Measurements from ENCODE around the gene FN3KRP. TPM values are rescaled to one million over a fixed set of nuclear protein-coding genes. Genes with fewer than 3 reads are reported as not detected.

The FN3KRP gene
- total RNA-seq, 1 experiment from 2014 or later, result 35.4 TPM

DNA sequence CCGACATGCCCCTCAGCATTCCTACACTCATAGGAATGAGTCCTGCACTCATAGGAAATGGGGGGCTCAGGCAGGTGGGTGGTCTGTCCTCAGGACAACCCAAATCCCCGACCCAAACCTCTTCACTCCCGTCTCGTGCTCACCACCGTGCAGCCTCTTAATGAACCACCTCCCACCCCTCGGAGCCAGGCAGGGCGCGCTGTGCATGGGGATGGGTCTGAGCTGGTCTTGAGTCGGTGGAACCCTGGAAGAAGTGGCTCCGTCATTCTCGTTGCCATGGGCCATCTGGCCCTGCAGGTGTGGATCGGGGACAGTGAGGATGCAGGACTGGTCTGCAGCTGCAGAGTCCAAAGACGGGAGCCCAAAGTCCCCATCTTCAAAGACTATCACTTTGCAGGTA lies 11.6 kb upstream of the FN3KRP start:
- no peaks in the 10 kb centered on the region for H3K4me1 ChIP-seq (ENCODE audit: insufficient read depth, low read length, poor library complexity, severe bottlenecking)
- no peak overlapping the region for H3K27ac ChIP-seq (ENCODE audit: low read depth, low read length, poor library complexity, severe bottlenecking)
- no peak for DNase-seq (ENCODE audit: low spot score)
- H3K4me3 ChIP-seq (ENCODE audit: low read depth, low read length, poor library complexity, severe bottlenecking), result no peak overlapping the region
- ChIA-PET POLR2A (ENCODE audit: low non-redundant PET) (no interaction called here), CTCF (no interaction called here)
- H3K9me3 ChIP-seq (ENCODE audit: low read depth, low read length, poor library complexity, severe bottlenecking), result no peaks in the 10 kb centered on the region
- intact Hi-C loops (cut with micrococcal nuclease; ENCODE audit: unreplicated experiment), result no loop called here
- H3K27me3 ChIP-seq (replicated peaks; ENCODE audit: insufficient read depth, low read depth, low read length, poor library complexity), result no peaks in the 10 kb centered on the region
- H3K36me3 ChIP-seq (ENCODE audit: insufficient read depth, low read length, poor library complexity, severe bottlenecking), result no peaks in the 10 kb centered on the region
- no TSS peak for BruUV-seq (replicated peaks)
- TF ChIP-seq, protein P1, sequence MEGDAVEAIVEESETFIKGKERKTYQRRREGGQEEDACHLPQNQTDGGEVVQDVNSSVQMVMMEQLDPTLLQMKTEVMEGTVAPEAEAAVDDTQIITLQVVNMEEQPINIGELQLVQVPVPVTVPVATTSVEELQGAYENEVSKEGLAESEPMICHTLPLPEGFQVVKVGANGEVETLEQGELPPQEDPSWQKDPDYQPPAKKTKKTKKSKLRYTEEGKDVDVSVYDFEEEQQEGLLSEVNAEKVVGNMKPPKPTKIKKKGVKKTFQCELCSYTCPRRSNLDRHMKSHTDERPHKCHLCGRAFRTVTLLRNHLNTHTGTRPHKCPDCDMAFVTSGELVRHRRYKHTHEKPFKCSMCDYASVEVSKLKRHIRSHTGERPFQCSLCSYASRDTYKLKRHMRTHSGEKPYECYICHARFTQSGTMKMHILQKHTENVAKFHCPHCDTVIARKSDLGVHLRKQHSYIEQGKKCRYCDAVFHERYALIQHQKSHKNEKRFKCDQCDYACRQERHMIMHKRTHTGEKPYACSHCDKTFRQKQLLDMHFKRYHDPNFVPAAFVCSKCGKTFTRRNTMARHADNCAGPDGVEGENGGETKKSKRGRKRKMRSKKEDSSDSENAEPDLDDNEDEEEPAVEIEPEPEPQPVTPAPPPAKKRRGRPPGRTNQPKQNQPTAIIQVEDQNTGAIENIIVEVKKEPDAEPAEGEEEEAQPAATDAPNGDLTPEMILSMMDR (conservative IDR thresholded peaks at IDR 0.05; ENCODE audit: low read depth, low read length), result no peak
- no peak for TF ChIP-seq EZH2 (IDR thresholded peaks at IDR 0.05; ENCODE audit: borderline replicate concordance, low read depth, low read length, poor library complexity, severe bottlenecking)

DNA sequence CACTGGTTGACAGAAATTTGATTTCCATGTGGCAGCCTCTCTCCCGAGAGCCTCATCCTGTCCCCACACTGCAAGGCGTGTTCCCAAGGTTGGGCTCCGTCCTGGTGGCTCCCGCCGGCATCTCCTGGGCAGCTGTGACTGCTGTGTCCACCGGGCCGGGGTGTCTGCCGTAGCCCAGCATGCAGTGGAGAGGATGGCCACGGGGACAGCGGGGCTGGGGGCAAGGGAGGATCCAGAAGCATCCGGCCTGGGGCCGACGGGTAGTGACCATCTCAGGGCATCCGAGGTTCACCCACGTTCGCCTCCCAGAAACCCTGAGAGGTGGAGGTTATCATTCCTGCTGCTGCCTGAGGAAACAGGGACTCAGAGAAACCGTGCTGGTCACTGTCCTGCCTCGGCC lies 10.8 kb upstream of the FN3KRP start:
- no peaks in the 10 kb centered on the region for H3K27me3 ChIP-seq (replicated peaks; ENCODE audit: insufficient read depth, low read depth, low read length, poor library complexity)
- H3K4me1 ChIP-seq (ENCODE audit: insufficient read depth, low read length, poor library complexity, severe bottlenecking), result no peaks in the 10 kb centered on the region
- no peak overlapping the region for H3K27ac ChIP-seq (ENCODE audit: low read depth, low read length, poor library complexity, severe bottlenecking)
- TF ChIP-seq, protein P1 (conservative IDR thresholded peaks at IDR 0.05; ENCODE audit: low read depth, low read length), result no peak
- TF ChIP-seq EZH2 (IDR thresholded peaks at IDR 0.05; ENCODE audit: borderline replicate concordance, low read depth, low read length, poor library complexity, severe bottlenecking), result no peak
- no peak overlapping the region for H3K4me3 ChIP-seq (ENCODE audit: low read depth, low read length, poor library complexity, severe bottlenecking)
- no TSS peak for BruUV-seq (replicated peaks)
- H3K9me3 ChIP-seq (ENCODE audit: low read depth, low read length, poor library complexity, severe bottlenecking), result no peaks in the 10 kb centered on the region
- CTCF ChIA-PET, result no interaction called here
- POLR2A ChIA-PET (ENCODE audit: low non-redundant PET), result no interaction called here
- no peak for DNase-seq (ENCODE audit: low spot score)
- intact Hi-C loops (cut with micrococcal nuclease; ENCODE audit: unreplicated experiment), result no loop called here
- H3K36me3 ChIP-seq (ENCODE audit: insufficient read depth, low read length, poor library complexity, severe bottlenecking), result no peaks in the 10 kb centered on the region

DNA sequence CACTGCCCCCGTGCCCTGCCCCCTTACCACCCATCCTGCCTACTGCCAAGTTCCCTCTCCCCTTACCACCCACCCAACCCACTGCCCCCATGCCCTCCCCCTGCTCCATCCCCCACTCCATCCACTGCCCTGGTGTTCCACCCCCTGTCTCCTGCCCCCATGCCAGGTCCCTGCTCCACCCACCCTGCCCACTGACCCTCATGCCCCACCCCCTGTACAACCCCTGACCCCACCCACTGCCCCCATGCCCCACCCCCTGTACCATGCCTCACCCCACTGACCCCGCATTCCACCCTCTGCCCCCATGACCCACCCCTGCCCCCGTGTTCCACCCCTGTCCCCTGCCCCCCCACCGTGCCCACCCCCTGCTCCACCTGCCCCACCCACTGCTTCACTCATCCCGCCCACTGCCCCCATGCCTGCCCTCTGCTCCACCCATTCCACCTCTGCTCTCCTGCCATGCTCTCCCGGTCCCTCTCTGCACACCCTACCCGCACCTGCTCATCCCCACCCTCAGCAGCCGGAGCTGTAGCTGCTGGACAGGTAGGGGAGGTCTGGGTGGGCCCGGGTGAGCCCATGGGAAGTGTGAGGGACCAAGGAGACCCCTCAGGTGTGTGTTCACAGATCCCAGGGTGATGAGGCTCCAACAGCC lies 7.4 kb upstream of the FN3KRP start:
- Histone ChIP-seq H3K4me3 (ENCODE audit: low read depth, low read length, poor library complexity, severe bottlenecking) (no peak overlapping the region), H3K4me1 (ENCODE audit: insufficient read depth, low read length, poor library complexity, severe bottlenecking) (no peaks in the 10 kb centered on the region), H3K27ac (ENCODE audit: low read depth, low read length, poor library complexity, severe bottlenecking) (no peak overlapping the region), H3K27me3 (replicated peaks; ENCODE audit: insufficient read depth, low read depth, low read length, poor library complexity) (no peaks in the 10 kb centered on the region), H3K36me3 (ENCODE audit: insufficient read depth, low read length, poor library complexity, severe bottlenecking) (no peaks in the 10 kb centered on the region), H3K9me3 (ENCODE audit: low read depth, low read length, poor library complexity, severe bottlenecking) (no peaks in the 10 kb centered on the region)
- intact Hi-C loops (cut with micrococcal nuclease; ENCODE audit: unreplicated experiment), result no loop called here
- no TSS peak for BruUV-seq (replicated peaks)
- no peak for DNase-seq (ENCODE audit: low spot score)
- POLR2A ChIA-PET (ENCODE audit: low non-redundant PET), result no interaction called here
- CTCF ChIA-PET, result no interaction called here
- no peak for TF ChIP-seq EZH2 (IDR thresholded peaks at IDR 0.05; ENCODE audit: borderline replicate concordance, low read depth, low read length, poor library complexity, severe bottlenecking)
- TF ChIP-seq, protein P1 (conservative IDR thresholded peaks at IDR 0.05; ENCODE audit: low read depth, low read length), result no peak
